ENCODE measurements around the gene SERINC5. TPM values are rescaled to one million over a fixed set of nuclear protein-coding genes. Genes with fewer than 3 reads are reported as not detected.
"Not testable (repeated sequence)": the region's sequence is repeated elsewhere in the genome, so short reads cannot be mapped to it uniquely, and the experiment has no call there.

SERINC5 gene
- total RNA-seq, 1 donor from 2014 or later = 12.9 TPM

DNA sequence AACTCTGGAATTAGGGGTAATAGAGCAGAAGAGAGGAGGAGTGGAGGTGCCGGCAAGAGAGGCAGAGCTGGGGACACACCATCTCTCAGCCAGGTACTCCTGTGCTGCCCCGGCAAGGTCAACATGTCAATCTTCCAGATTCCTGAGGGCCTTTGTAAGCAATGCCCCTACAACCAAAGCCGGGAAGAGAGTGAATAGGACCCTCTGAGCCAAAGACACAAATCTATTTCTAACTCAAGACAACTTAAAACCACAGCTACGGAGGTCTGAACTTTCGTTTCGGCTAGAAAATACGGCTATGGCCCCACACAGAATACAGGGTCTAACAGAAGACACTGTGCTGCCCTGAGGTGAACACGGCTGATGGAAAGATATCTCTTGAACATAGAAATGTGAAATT, 66.6 kb downstream of the SERINC5 start:
- TF ChIP-seq, protein P1, sequence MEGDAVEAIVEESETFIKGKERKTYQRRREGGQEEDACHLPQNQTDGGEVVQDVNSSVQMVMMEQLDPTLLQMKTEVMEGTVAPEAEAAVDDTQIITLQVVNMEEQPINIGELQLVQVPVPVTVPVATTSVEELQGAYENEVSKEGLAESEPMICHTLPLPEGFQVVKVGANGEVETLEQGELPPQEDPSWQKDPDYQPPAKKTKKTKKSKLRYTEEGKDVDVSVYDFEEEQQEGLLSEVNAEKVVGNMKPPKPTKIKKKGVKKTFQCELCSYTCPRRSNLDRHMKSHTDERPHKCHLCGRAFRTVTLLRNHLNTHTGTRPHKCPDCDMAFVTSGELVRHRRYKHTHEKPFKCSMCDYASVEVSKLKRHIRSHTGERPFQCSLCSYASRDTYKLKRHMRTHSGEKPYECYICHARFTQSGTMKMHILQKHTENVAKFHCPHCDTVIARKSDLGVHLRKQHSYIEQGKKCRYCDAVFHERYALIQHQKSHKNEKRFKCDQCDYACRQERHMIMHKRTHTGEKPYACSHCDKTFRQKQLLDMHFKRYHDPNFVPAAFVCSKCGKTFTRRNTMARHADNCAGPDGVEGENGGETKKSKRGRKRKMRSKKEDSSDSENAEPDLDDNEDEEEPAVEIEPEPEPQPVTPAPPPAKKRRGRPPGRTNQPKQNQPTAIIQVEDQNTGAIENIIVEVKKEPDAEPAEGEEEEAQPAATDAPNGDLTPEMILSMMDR (IDR thresholded peaks at IDR 0.05; ENCODE audit: insufficient read depth, low read length, poor library complexity, severe bottlenecking) = no peak
- Histone ChIP-seq H3K27me3 (ENCODE audit: control insufficient read depth, insufficient read depth, low read length) (no peaks in the 10 kb centered on the region), H3K4me3 (ENCODE audit: low read depth, low read length) (no peak overlapping the region), H3K36me3 (ENCODE audit: control insufficient read depth, insufficient read depth, low read length) (no peaks in the 10 kb centered on the region)
- DNase-seq (ENCODE audit: low read depth) = no peak

DNA sequence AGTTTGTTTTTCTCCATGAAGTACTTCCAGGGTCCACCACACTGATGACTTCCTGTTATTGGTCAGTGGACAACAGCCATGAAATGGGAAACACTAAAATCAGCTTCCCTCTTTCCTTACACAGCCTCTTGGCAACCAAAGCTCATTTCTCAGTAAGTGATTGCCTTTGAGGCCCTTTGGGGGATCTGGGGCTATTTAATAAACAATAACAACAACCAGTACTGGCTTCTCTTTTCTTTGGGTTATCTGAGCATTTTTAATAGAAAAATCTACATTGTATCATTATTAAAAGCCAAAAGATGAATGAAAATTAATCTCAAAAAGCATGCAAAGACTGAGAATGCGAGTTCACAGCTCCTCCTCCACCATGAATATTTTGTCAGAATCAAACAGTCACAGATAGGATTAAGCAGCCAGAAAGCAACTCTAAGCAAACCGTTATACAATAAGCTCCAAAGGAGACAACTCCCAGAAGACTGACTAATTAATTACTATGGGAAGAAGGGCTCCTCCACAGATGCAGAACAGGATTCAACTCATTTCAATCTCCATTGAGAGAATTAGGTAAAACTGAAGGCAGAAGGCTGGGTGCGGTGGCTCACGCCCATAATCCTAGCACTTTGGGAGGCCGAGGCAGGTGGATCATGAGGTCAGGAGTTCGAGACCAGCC, 68.3 kb downstream of the SERINC5 start:
- Histone ChIP-seq H3K4me3 (ENCODE audit: low read depth, low read length) (no peak overlapping the region), H3K27me3 (ENCODE audit: control insufficient read depth, insufficient read depth, low read length) (no peaks in the 10 kb centered on the region), H3K36me3 (ENCODE audit: control insufficient read depth, insufficient read depth, low read length) (no peaks in the 10 kb centered on the region)
- no peak for DNase-seq (ENCODE audit: low read depth)
- TF ChIP-seq, protein P1 (IDR thresholded peaks at IDR 0.05; ENCODE audit: insufficient read depth, low read length, poor library complexity, severe bottlenecking) = no peak

DNA sequence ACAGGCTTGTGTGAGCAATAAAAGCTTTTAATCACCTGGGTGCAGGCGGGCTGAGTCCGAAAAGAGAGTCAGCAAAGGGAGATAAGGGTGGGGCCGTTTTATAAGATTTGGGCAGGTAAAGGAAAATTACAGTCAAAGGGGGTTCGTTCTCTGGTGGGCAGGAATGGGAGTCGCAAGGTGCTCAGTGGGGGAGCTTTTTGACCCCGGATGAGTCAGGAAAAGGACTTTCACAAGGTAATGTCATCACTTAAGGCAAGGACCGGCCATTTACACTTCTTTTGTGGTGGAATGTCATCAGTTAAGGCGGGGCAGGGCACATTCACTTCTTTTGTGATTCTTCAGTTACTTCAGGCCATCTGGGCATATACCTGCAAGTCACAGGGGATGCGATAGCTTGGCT, 70.3 kb downstream of the SERINC5 start:
- DNase-seq (ENCODE audit: low read depth); H3K27me3 ChIP-seq (ENCODE audit: control insufficient read depth, insufficient read depth, low read length); H3K36me3 ChIP-seq (ENCODE audit: control insufficient read depth, insufficient read depth, low read length); H3K4me3 ChIP-seq (ENCODE audit: low read depth, low read length): not testable (repeated sequence)

DNA sequence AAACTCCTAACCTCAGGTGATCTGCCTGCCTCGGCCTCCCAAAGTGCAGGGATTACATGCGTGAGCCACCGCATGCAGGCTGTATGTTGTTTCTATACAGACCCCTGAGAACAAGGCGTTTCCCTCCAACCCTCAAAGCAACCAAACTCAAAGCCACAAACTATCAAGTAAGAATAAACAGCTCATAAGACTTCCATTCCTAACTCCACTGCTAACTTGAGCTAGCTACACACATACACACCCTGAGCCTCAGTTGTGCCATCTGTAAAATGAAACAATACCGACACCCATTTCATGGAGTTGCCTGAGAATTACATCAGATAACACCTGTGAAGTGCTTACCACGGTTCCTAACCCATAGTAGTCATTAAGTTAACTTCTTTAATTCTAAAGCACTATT, 70.8 kb downstream of the SERINC5 start:
- H3K27me3 ChIP-seq (ENCODE audit: control insufficient read depth, insufficient read depth, low read length) = no peaks in the 10 kb centered on the region
- no peaks in the 10 kb centered on the region for H3K36me3 ChIP-seq (ENCODE audit: control insufficient read depth, insufficient read depth, low read length)
- no peak overlapping the region for H3K4me3 ChIP-seq (ENCODE audit: low read depth, low read length)
- no peak for DNase-seq (ENCODE audit: low read depth)
- TF ChIP-seq, protein P1 (IDR thresholded peaks at IDR 0.05; ENCODE audit: insufficient read depth, low read length, poor library complexity, severe bottlenecking) = no peak

DNA sequence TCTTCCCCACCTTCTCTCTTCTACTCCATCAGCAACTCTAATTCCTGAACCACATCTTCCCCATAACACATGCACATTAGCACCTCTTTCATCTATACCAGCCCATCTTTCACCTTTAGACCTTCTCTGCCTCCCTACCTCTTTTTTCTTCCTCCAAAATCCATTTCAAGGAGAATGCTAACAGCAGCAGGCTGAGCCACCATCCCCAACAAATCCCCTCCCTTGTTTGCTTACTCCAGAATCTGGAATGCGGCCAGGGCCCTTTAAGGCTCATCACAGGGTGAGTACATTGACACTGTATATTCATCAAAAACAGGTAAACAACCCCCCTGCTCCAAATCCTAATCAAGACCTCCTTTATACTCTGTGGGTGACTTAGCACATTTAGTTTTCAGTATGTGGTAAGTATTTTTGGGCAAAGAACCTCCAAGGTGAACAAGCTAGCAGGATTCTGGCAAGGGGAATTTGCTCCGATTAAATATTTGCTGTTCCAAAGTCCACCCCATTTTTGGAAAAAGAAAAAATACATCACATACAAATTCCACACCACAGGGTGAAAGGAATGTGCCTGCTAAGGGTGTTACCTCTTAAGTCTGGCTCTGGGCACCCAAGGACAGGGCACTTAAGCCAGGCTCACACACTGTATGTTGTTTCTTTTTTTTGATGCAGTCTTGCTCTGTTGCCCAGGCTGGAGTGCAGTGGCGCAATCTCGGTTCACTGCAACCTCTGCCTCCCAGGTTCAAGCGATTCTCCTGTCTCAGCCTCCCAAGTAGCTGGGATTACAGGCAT, 71.4 kb downstream of the SERINC5 start:
- no peak for DNase-seq (ENCODE audit: low read depth)
- H3K36me3 ChIP-seq (ENCODE audit: control insufficient read depth, insufficient read depth, low read length) = no peaks in the 10 kb centered on the region
- H3K4me3 ChIP-seq (ENCODE audit: low read depth, low read length) = no peak overlapping the region
- TF ChIP-seq, protein P1 (IDR thresholded peaks at IDR 0.05; ENCODE audit: insufficient read depth, low read length, poor library complexity, severe bottlenecking) = no peak
- no peaks in the 10 kb centered on the region for H3K27me3 ChIP-seq (ENCODE audit: control insufficient read depth, insufficient read depth, low read length)

DNA sequence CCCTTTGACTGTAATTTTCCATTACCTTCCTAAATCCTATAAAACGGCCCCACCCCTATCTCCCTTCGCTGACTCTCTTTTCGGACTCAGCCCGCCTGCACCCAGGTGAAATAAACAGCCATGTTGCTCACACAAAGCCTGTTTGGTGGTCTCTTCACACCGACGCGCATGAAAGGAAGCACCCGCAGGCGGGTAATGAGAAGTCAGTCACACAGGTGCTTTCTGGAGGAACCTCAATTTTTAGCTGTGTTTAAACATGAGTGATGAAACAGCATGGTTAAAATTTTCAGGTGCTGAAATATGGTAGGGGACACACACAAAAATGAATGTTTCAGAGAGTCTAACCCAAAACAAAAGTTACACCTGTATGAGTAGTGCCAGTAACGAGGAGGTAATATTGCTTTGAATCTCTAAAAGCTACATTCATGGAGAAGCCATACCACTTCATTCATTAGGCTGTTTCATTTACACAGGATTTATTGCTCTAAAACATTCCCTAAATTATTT, 72.1 kb downstream of the SERINC5 start:
- not testable (repeated sequence) for DNase-seq (ENCODE audit: low read depth); H3K27me3 ChIP-seq (ENCODE audit: control insufficient read depth, insufficient read depth, low read length); H3K4me3 ChIP-seq (ENCODE audit: low read depth, low read length); H3K36me3 ChIP-seq (ENCODE audit: control insufficient read depth, insufficient read depth, low read length)

All from kidney epithelial cell (primary cell).